CD4-positive, alpha-beta T cell treated with Interleukin-1 beta for 1 hour (primary cell): ENCODE measurements around the gene TBX1.

Experiments used
- DNase-seq, 2 donors: peaks; one replicate each; pipeline ENCODE4 v3.0.0-alpha.2; 2020 to 2022

Gene TBX1

GRCh38 chr22:19739911-19740449, 20.6 kb upstream of the TBX1 start:
- DNase-seq = no peak

GRCh38 chr22:19740586-19740985, 20.0 kb upstream of the TBX1 start:
- DNase-seq = no peak

- DNase-seq = no peak
These were observed 19.5 kb upstream of the TBX1 start for GRCh38 chr22:19741053-19741452.

GRCh38 chr22:19742160-19743066, 18.2 kb upstream of the TBX1 start:
- no peak for DNase-seq

GRCh38 chr22:19743081-19743480, 17.5 kb upstream of the TBX1 start:
- no peak for DNase-seq

GRCh38 chr22:19743651-19744050, 16.9 kb upstream of the TBX1 start:
- DNase-seq = no peak

- no peak for DNase-seq
These were observed 16.1 kb upstream of the TBX1 start for GRCh38 chr22:19744350-19745006.

GRCh38 chr22:19745155-19746101, 15.2 kb upstream of the TBX1 start:
- no peak for DNase-seq

- DNase-seq = no peak
These were observed 13.9 kb upstream of the TBX1 start for GRCh38 chr22:19746726-19747125.

- no peak for DNase-seq
These were observed 13.0 kb upstream of the TBX1 start for GRCh38 chr22:19747551-19747950.

GRCh38 chr22:19748139-19748538, 12.4 kb upstream of the TBX1 start:
- no peak for DNase-seq

- DNase-seq = no peak
These were observed 11.4 kb upstream of the TBX1 start for GRCh38 chr22:19748991-19749664.

GRCh38 chr22:19749876-19750275, 10.7 kb upstream of the TBX1 start:
- no peak for DNase-seq

GRCh38 chr22:19750507-19751490, 9.8 kb upstream of the TBX1 start:
- DNase-seq = no peak

GRCh38 chr22:19751497-19752245, 8.9 kb upstream of the TBX1 start:
- DNase-seq = no peak

- no peak for DNase-seq
These were observed 7.3 kb upstream of the TBX1 start for GRCh38 chr22:19753090-19753842.

GRCh38 chr22:19753996-19754700, 6.4 kb upstream of the TBX1 start:
- DNase-seq = no peak

GRCh38 chr22:19754701-19755144, 5.9 kb upstream of the TBX1 start:
- DNase-seq = no peak
